Heart left ventricle (tissue), 13 donors: Measurements from ENCODE around the gene GRK5.

ENCODE experiments used
- POLR2A ChIP-seq, 2 donors: fragments of 450-650 bp; IDR thresholded peaks; one replicate each; pipeline ENCODE4 v1.6.1; 2017; ENCODE audit warnings: antibody characterized with exemption in 2 of 2, mild to moderate bottlenecking in 2 of 2, moderate library complexity in 2 of 2
- TF ChIP-seq, protein P1 (sequence below), 12 donors: fragments of 200-600 bp; sonication (generic) in 4 of 12; IDR thresholded peaks; one replicate each; pipeline versions ENCODE4 v1.5.0 to v1.8.0; 2018 to 2022; ENCODE audit warnings: antibody characterized with exemption in 12 of 12, mild to moderate bottlenecking in 5 of 12
- donor health status: ischemic (EF 13 %, LVEDD 7.1; RV severe dilation, severe dysfunction).
- donor health status: DM: no; HTN: yes; CAD: no.
- donor health status: DM: no; HTN: no; CAD: no.
- donor health status: ischemic (EF 25% LVEDD 6.9; RV normal size, moderate dysfunction).
- donor health status: ischemic (EF 25% LVEDD 5.7; RV mildly dilated, moderate dysfunction).
- donor health status: ischemic (EF 35%, LVEDD 5.7; RV mildly dilated, moderate dysfunction).
- donor health status: nonischemic (EF 11% LVEDD 7.7; RV severe dilation, severe dysfunction).
- donor health status: DM: yes; HTN: yes; CAD: no.
- donor health status: PGD.
- donor health status: ischemic (EF 29% LVEDD 5.4; RV normal size, mild dysfunction).
- donor health status: nonischemic (EF 23%, LVEDD 6.1; RV moderate dilation, normal function).

DNA sequence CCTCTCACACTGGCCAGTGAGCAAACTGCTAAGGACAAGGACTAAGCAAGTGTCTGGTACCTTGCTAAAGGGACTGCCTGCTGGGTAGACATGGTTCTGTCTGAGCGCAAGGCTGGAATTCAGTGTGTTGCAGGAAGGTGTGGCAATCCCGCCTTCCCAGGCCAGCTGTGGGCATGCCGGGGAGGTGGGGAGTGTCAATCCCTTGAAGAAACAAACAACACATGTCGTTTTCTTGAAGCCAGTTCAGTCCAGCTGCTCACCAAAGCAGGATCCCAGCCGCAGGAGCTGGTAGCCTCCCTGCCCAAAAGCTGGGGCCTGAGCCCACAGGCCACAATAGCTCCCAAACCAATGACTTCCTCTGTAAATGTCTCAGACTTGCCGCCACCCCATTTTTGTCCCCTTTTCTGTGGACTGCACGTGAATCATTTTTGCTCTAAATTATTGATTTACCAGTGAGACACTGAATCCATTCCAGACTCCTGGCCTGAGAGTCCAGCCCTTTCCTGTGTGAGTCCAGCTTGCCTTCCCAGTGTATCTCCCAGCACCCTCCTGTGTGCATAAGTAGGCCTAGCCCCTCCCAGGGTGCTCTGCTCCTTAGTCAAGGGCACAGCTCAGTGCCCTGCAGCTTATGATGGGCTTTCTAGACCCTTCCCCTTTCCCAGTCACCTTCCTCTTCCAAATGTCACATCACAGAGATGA, 168.4 kb downstream of the GRK5 start:
- TF ChIP-seq, protein P1, sequence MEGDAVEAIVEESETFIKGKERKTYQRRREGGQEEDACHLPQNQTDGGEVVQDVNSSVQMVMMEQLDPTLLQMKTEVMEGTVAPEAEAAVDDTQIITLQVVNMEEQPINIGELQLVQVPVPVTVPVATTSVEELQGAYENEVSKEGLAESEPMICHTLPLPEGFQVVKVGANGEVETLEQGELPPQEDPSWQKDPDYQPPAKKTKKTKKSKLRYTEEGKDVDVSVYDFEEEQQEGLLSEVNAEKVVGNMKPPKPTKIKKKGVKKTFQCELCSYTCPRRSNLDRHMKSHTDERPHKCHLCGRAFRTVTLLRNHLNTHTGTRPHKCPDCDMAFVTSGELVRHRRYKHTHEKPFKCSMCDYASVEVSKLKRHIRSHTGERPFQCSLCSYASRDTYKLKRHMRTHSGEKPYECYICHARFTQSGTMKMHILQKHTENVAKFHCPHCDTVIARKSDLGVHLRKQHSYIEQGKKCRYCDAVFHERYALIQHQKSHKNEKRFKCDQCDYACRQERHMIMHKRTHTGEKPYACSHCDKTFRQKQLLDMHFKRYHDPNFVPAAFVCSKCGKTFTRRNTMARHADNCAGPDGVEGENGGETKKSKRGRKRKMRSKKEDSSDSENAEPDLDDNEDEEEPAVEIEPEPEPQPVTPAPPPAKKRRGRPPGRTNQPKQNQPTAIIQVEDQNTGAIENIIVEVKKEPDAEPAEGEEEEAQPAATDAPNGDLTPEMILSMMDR (IDR thresholded peaks at IDR 0.05): no peak
- no peak for TF ChIP-seq POLR2A (IDR thresholded peaks at IDR 0.05)
